Measurements from ENCODE around the gene MAST4. TPM values are rescaled to one million over a fixed set of nuclear protein-coding genes. Genes with fewer than 3 reads are reported as not detected.
"Not testable (repeated sequence)": the region's sequence is repeated elsewhere in the genome, so short reads cannot be mapped to it uniquely, and the experiment has no call there.

The MAST4 gene
- total and polyA plus RNA-seq, 4 donors = 3.7 to 9.5 (median 6.5) TPM

GRCh38 chr5:66694036-66694435 lies 97.8 kb downstream of the MAST4 start:
- 89% methylated on average over 3 of the region's 3 CpGs for WGBS
- no peak overlapping the region for H3K9ac ChIP-seq (ENCODE audit: low read depth in 1 of 2, low read length in 2 of 2)
- peaks cover 0 to 2% (median under 1%) of the 10 kb centered on the region in 4 donors for H3K4me1 ChIP-seq (ENCODE audit: control insufficient read depth in 4 of 4, insufficient read depth in 4 of 4, low read length in 3 of 4)
- H3K27ac ChIP-seq (ENCODE audit: low read depth in 1 of 2, low read length in 2 of 2) = no peak overlapping the region
- no peaks in the 10 kb centered on the region for H3K27me3 ChIP-seq (ENCODE audit: control insufficient read depth in 4 of 4, insufficient read depth in 4 of 4, low read length in 3 of 4)
- H3K9me3 ChIP-seq (ENCODE audit: control insufficient read depth in 4 of 4, low read length in 3 of 4) = no peaks in the 10 kb centered on the region
- H3K4me3 ChIP-seq (ENCODE audit: low read depth in 1 of 3, low read length in 3 of 3) = no peak overlapping the region
- DNase-seq (ENCODE audit: low spot score) = no peak
- TF ChIP-seq TAF1 (conservative IDR thresholded peaks at IDR 0.05) = no peak
- TF ChIP-seq GABPA (IDR thresholded peaks at IDR 0.05 in 1 of 2, conservative IDR thresholded peaks at IDR 0.05 in 1 of 2) = no peak
- no peaks in the 10 kb centered on the region for H3K36me3 ChIP-seq (ENCODE audit: control insufficient read depth in 4 of 4, insufficient read depth in 3 of 4, low read depth in 1 of 4, low read length in 3 of 4)

- H3K4me1 ChIP-seq (ENCODE audit: control insufficient read depth in 4 of 4, insufficient read depth in 4 of 4, low read length in 3 of 4); H3K4me3 ChIP-seq (ENCODE audit: low read depth in 1 of 3, low read length in 3 of 3); H3K36me3 ChIP-seq (ENCODE audit: control insufficient read depth in 4 of 4, insufficient read depth in 3 of 4, low read depth in 1 of 4, low read length in 3 of 4); DNase-seq (ENCODE audit: low spot score); H3K9ac ChIP-seq (ENCODE audit: low read depth in 1 of 2, low read length in 2 of 2); H3K9me3 ChIP-seq (ENCODE audit: control insufficient read depth in 4 of 4, low read length in 3 of 4); H3K27ac ChIP-seq (ENCODE audit: low read depth in 1 of 2, low read length in 2 of 2); H3K27me3 ChIP-seq (ENCODE audit: control insufficient read depth in 4 of 4, insufficient read depth in 4 of 4, low read length in 3 of 4): not testable (repeated sequence)
- WGBS = 89% methylated on average over 2 of the region's 2 CpGs
Observed at GRCh38 chr5:66695840-66696239, 99.6 kb downstream of the MAST4 start.

GRCh38 chr5:66697796-66698564 lies 101.8 kb downstream of the MAST4 start:
- no peak overlapping the region for H3K27ac ChIP-seq (ENCODE audit: low read depth in 1 of 2, low read length in 2 of 2)
- H3K9me3 ChIP-seq (ENCODE audit: control insufficient read depth in 4 of 4, low read length in 3 of 4) = no peaks in the 10 kb centered on the region
- peaks cover 0 to 2% (median 0%) of the 10 kb centered on the region in 4 donors for H3K4me1 ChIP-seq (ENCODE audit: control insufficient read depth in 4 of 4, insufficient read depth in 4 of 4, low read length in 3 of 4)
- H3K9ac ChIP-seq (ENCODE audit: low read depth in 1 of 2, low read length in 2 of 2) = no peak overlapping the region
- WGBS = 83% methylated on average over 6 of the region's 6 CpGs
- TF ChIP-seq EGR1 (IDR thresholded peaks at IDR 0.05; ENCODE audit: low read depth in 2 of 2) (no peak), RXRA (IDR thresholded peaks at IDR 0.05) (no peak), CTCF (IDR thresholded peaks at IDR 0.05; ENCODE audit: low read depth, low read length, missing input control) (no peak), JUND (IDR thresholded peaks at IDR 0.05) (no peak), GABPA (IDR thresholded peaks at IDR 0.05 in 1 of 2, conservative IDR thresholded peaks at IDR 0.05 in 1 of 2) (no peak), SP1 (IDR thresholded peaks at IDR 0.05) (no peak)
- no peaks in the 10 kb centered on the region for H3K27me3 ChIP-seq (ENCODE audit: control insufficient read depth in 4 of 4, insufficient read depth in 4 of 4, low read length in 3 of 4)
- no peak overlapping the region for H3K4me3 ChIP-seq (ENCODE audit: low read depth in 1 of 3, low read length in 3 of 3)
- H3K36me3 ChIP-seq (ENCODE audit: control insufficient read depth in 4 of 4, insufficient read depth in 3 of 4, low read depth in 1 of 4, low read length in 3 of 4) = no peaks in the 10 kb centered on the region
- DNase-seq (ENCODE audit: low spot score) = no peak

- 81% methylated on average over 1 of the region's 1 CpG for WGBS
- Histone ChIP-seq H3K9me3 (ENCODE audit: control insufficient read depth in 4 of 4, low read length in 3 of 4) (no peaks in the 10 kb centered on the region), H3K9ac (ENCODE audit: low read depth in 1 of 2, low read length in 2 of 2) (no peak overlapping the region), H3K36me3 (ENCODE audit: control insufficient read depth in 4 of 4, insufficient read depth in 3 of 4, low read depth in 1 of 4, low read length in 3 of 4) (no peaks in the 10 kb centered on the region), H3K27me3 (ENCODE audit: control insufficient read depth in 4 of 4, insufficient read depth in 4 of 4, low read length in 3 of 4) (no peaks in the 10 kb centered on the region), H3K27ac (ENCODE audit: low read depth in 1 of 2, low read length in 2 of 2) (no peak overlapping the region), H3K4me3 (ENCODE audit: low read depth in 1 of 3, low read length in 3 of 3) (no peak overlapping the region), H3K4me1 (ENCODE audit: control insufficient read depth in 4 of 4, insufficient read depth in 4 of 4, low read length in 3 of 4) (peaks cover 0 to 3% (median under 1%) of the 10 kb centered on the region in 4 donors)
- no peak for DNase-seq (ENCODE audit: low spot score)
- no peak for TF ChIP-seq MAX (IDR thresholded peaks at IDR 0.05)
- TF ChIP-seq FOXA1 (IDR thresholded peaks at IDR 0.05) = no peak
- TF ChIP-seq FOXA2 (IDR thresholded peaks at IDR 0.05) = no peak
- TF ChIP-seq TAF1 (conservative IDR thresholded peaks at IDR 0.05) = no peak
- no peak for TF ChIP-seq SP1 (IDR thresholded peaks at IDR 0.05)
- TF ChIP-seq NR2F2 (IDR thresholded peaks at IDR 0.05) = no peak
- TF ChIP-seq HNF4G (IDR thresholded peaks at IDR 0.05) = no peak
- TF ChIP-seq HNF4A (conservative IDR thresholded peaks at IDR 0.05) = no peak
- TF ChIP-seq RXRA (IDR thresholded peaks at IDR 0.05) = no peak
- TF ChIP-seq YY1 (IDR thresholded peaks at IDR 0.05) = no peak
- TF ChIP-seq EGR1 (IDR thresholded peaks at IDR 0.05; ENCODE audit: low read depth in 2 of 2) = no peak
- TF ChIP-seq REST (IDR thresholded peaks at IDR 0.05) = no peak
- TF ChIP-seq CTCF (IDR thresholded peaks at IDR 0.05; ENCODE audit: low read depth, low read length, missing input control) = no peak
Observed at GRCh38 chr5:66701244-66701643, 105.1 kb downstream of the MAST4 start.

All from liver (tissue), 9 donors.